GM19372 (cell line): ENCODE measurements around the gene ASAH2B.

Experiments
- ATAC-seq: cut with Tn5 transposase; IDR thresholded peaks from one replicate; pipeline ENCODE4 v1.9.1; 2021; ENCODE audit warnings: mild to moderate bottlenecking, low read depth, moderate library complexity; ENCODE audit not compliant: unreplicated experiment

Gene ASAH2B

DNA sequence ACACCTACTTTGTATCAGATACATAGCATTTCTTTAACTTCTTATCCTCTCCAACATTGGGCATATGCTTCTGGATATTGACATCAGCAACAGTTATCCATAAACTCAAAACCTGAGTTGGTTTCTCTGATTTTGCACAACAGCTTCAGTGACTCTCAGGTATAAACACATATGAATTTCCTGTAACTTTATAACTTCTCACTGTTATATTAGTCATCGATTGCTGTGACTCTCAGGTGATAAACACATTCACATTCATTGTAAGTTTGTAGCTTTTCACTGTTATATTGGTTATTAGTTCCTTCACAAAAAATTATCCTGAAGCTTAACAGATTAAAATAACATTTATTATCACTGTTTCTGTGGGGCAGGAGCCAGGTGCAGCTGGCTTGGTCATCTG is 57.0 kb downstream of the ASAH2B start:
- no peak for ATAC-seq

- no peak for ATAC-seq
These were observed 58.6 kb downstream of the ASAH2B start for GRCh38 chr10:50798297-50798696.

DNA sequence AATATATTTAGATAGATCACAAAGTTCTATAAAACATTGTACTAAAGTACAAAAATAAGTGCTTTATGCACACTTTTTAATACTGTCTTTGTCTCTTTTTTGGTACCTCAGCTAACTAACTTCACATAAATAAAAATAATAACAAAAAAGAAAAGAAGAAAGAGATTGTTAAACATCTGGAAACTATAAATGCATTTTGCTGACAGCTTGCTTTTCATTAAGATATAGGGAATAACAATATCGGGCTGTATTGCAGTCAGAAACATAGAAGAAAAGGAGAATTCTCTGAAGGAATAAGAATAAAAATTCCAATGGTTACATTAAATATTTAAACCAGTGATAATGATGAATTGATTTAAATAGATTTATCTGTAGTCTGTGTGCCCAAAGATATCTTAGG is 59.9 kb downstream of the ASAH2B start:
- ATAC-seq: no peak

GRCh38 chr10:50805981-50806622 is 66.4 kb downstream of the ASAH2B start:
- no peak for ATAC-seq

- ATAC-seq: no peak
These were observed 68.4 kb downstream of the ASAH2B start for GRCh38 chr10:50807851-50808776.
